Measurements from ENCODE around the gene RNF227.
A peak's percentile ranks its signal among the peaks of the same experiment; 100 is the strongest.

- peak; percentile 93 for TF ChIP-seq CTCF (conservative IDR thresholded peaks at IDR 0.05; ENCODE audit: low read length)
- no peak for TF ChIP-seq EZH2phosphoT487 (IDR thresholded peaks at IDR 0.05; ENCODE audit: borderline replicate concordance, low read depth, low read length)
Observed at GRCh38 chr17:7912927-7913524, 3.1 kb downstream of the RNF227 start.

All from OCI-LY7 (cell line).